C4-2B (cell line): ENCODE data around the gene SOD1.

Experiments used
- ZFX ChIP-seq: fragments of 450-650 bp; IDR thresholded peaks from 2 replicates; pipeline ENCODE4 v1.6.1; 2017
- TF ChIP-seq, protein P1 (sequence below): fragments of 450-650 bp; conservative IDR thresholded peaks from 2 replicates; pipeline ENCODE4 v1.5.1; 2017; ENCODE audit warnings: mild to moderate bottlenecking

GRCh38 chr21:31683029-31683428, 23.5 kb downstream of the SOD1 start:
- TF ChIP-seq, protein P1, sequence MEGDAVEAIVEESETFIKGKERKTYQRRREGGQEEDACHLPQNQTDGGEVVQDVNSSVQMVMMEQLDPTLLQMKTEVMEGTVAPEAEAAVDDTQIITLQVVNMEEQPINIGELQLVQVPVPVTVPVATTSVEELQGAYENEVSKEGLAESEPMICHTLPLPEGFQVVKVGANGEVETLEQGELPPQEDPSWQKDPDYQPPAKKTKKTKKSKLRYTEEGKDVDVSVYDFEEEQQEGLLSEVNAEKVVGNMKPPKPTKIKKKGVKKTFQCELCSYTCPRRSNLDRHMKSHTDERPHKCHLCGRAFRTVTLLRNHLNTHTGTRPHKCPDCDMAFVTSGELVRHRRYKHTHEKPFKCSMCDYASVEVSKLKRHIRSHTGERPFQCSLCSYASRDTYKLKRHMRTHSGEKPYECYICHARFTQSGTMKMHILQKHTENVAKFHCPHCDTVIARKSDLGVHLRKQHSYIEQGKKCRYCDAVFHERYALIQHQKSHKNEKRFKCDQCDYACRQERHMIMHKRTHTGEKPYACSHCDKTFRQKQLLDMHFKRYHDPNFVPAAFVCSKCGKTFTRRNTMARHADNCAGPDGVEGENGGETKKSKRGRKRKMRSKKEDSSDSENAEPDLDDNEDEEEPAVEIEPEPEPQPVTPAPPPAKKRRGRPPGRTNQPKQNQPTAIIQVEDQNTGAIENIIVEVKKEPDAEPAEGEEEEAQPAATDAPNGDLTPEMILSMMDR = no peak; the same call in 1 of the 2 replicates
- no peak for TF ChIP-seq ZFX
